Endothelial cell (in vitro differentiated cells): ENCODE measurements around the gene LSM3. TPM values are rescaled to one million over a fixed set of nuclear protein-coding genes. Genes with fewer than 3 reads are reported as not detected.

Experiments
- DNase-seq: peaks from one replicate; pipeline ENCODE4 v3.0.0; 2021; ENCODE audit warnings: low spot score
- H3K27ac Mint-ChIP-seq: one replicate; pipeline ENCODE4 v1.8.0; 2021; ENCODE audit warnings: mixed read lengths, inconsistent platforms; ENCODE audit not compliant: unreplicated experiment
- H3K27me3 Mint-ChIP-seq: one replicate; pipeline ENCODE4 v1.8.0; 2021; ENCODE audit warnings: mild to moderate bottlenecking, moderate library complexity, mixed read lengths, inconsistent platforms; ENCODE audit not compliant: unreplicated experiment
- H3K36me3 Mint-ChIP-seq: one replicate; pipeline ENCODE4 v1.8.0; 2021; ENCODE audit warnings: mild to moderate bottlenecking, low read depth, mixed read lengths, inconsistent platforms; ENCODE audit not compliant: unreplicated experiment
- H3K4me1 Mint-ChIP-seq: one replicate; pipeline ENCODE4 v1.8.0; 2021; ENCODE audit warnings: mild to moderate bottlenecking, mixed read lengths, inconsistent platforms; ENCODE audit not compliant: unreplicated experiment
- H3K4me3 Mint-ChIP-seq: one replicate; pipeline ENCODE4 v1.8.0; 2021; ENCODE audit warnings: mild to moderate bottlenecking, mixed read lengths, inconsistent platforms; ENCODE audit not compliant: unreplicated experiment
- H3K9me3 Mint-ChIP-seq: one replicate; pipeline ENCODE4 v1.8.0; 2021; ENCODE audit warnings: mixed read lengths, inconsistent platforms; ENCODE audit not compliant: unreplicated experiment
- total RNA-seq: library from RNA; stranded (reverse); fragmentation: NEBNext Ultra II Directional; extraction: Animal tissue kit (Norgen Biotek cat#: 25700); gene quantifications from one replicate; pipeline ENCODE4 v1.2.1, GENCODE V29; 2021; ENCODE audit not compliant: unreplicated experiment
- TF ChIP-seq, protein P1 (sequence below): fragments of 200-600 bp; sonication (generic); IDR thresholded peaks from one replicate; pipeline ENCODE4 v1.5.0; 2021; ENCODE audit warnings: antibody characterized with exemption; ENCODE audit not compliant: unreplicated experiment

The LSM3 gene
- total RNA-seq, 1 donor from 2014 or later = 14.7 TPM

DNA sequence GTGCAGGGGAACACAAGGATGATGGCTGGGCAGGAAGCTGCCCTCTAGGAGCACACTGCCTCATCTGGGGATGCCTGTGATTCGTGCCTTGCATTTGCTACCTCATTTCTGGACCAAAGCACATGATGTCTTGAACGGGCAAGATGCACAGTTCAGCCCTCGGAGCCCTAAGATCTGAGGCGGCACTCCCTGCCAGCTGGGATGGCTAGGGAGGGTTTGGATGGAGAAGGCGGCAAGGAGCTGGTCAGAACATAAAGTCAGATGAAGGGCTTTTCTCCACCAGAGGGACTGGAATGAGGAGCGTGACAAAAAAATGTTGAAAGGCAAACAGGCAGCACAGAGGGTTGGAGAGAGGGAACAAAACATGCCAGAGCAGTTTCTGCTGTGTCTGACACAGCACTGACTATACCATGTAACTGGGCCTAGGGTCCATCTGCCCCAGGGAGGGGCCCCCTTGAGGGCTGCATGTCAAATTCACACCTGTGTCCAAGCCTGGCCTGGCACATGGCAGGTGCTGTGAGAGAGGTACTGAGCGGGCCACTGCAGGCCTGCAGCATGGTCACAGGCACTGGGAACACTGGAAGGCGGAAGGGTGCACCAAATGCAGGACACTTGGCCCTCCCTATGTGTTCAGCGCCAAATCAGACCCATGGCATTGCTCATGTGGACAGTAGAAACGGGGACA is 32.1 kb upstream of the LSM3 start:
- Mint-ChIP-seq H3K4me1 (peaks cover 10% of the 10 kb centered on the region), H3K27me3 (peaks cover 5% of the 10 kb centered on the region)

DNA sequence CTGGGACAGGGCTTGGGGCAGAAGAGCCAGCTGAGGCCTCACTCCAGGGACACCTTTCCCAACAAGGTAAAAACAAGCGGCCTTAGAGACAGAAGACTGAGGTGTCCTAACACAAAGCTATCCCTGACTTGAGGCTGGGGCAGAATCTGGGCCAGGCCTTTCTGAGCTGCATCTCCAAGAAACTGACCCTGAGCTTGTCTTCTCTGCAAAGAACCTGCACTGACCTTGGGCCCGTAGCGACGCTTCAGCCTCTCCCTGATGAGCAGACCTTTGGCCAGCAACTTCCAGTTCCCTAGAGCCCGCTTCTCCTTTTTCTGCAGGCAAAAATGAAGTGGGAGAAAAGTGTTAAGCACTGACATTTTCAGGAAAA is 31.6 kb upstream of the LSM3 start:
- TF ChIP-seq, protein P1, sequence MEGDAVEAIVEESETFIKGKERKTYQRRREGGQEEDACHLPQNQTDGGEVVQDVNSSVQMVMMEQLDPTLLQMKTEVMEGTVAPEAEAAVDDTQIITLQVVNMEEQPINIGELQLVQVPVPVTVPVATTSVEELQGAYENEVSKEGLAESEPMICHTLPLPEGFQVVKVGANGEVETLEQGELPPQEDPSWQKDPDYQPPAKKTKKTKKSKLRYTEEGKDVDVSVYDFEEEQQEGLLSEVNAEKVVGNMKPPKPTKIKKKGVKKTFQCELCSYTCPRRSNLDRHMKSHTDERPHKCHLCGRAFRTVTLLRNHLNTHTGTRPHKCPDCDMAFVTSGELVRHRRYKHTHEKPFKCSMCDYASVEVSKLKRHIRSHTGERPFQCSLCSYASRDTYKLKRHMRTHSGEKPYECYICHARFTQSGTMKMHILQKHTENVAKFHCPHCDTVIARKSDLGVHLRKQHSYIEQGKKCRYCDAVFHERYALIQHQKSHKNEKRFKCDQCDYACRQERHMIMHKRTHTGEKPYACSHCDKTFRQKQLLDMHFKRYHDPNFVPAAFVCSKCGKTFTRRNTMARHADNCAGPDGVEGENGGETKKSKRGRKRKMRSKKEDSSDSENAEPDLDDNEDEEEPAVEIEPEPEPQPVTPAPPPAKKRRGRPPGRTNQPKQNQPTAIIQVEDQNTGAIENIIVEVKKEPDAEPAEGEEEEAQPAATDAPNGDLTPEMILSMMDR = no peak
- Mint-ChIP-seq H3K4me3 (peak overlapping the region; percentile 58), H3K27ac (peak overlapping the region; percentile 79), H3K9me3 (no peaks in the 10 kb centered on the region), H3K36me3 (peaks cover 39% of the 10 kb centered on the region), H3K27me3 (peaks cover 5% of the 10 kb centered on the region), H3K4me1 (peaks cover 10% of the 10 kb centered on the region)
- DNase-seq = no peak

More for the DNA sequence above, 32.1 kb upstream of the LSM3 start:
- DNase-seq = no peak
- TF ChIP-seq, protein P1 = no peak
- H3K36me3 Mint-ChIP-seq = peaks cover 40% of the 10 kb centered on the region
- H3K27ac Mint-ChIP-seq = peak overlapping the region; percentile 70
- no peak overlapping the region for H3K4me3 Mint-ChIP-seq
- no peaks in the 10 kb centered on the region for H3K9me3 Mint-ChIP-seq

DNA sequence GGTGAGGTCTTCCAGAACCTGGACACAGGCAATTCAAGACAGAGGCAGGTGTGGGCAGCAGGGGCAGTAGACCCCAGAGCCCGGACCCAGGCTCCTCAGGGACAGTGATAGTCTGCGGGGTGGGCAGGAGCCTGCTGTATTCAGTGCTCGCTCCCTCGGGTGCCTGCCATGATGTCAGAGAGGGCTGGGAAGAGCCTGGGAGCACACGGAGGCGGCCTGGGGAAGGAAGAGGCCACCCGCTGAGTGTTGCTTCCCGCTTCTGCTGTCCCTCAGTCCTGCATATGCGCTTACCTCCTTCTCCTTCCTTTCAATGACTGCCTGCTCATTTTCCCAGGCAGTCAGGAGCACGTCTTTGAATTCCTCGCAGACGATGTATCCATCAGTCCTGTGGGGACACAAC is 31.0 kb upstream of the LSM3 start:
- TF ChIP-seq, protein P1 = no peak
- Mint-ChIP-seq H3K9me3 (no peaks in the 10 kb centered on the region), H3K36me3 (peaks cover 38% of the 10 kb centered on the region), H3K4me1 (peaks cover 10% of the 10 kb centered on the region), H3K4me3 (peak overlapping the region; percentile 58), H3K27ac (peak overlapping the region; percentile 79), H3K27me3 (peaks cover 5% of the 10 kb centered on the region)
- DNase-seq = no peak

DNA sequence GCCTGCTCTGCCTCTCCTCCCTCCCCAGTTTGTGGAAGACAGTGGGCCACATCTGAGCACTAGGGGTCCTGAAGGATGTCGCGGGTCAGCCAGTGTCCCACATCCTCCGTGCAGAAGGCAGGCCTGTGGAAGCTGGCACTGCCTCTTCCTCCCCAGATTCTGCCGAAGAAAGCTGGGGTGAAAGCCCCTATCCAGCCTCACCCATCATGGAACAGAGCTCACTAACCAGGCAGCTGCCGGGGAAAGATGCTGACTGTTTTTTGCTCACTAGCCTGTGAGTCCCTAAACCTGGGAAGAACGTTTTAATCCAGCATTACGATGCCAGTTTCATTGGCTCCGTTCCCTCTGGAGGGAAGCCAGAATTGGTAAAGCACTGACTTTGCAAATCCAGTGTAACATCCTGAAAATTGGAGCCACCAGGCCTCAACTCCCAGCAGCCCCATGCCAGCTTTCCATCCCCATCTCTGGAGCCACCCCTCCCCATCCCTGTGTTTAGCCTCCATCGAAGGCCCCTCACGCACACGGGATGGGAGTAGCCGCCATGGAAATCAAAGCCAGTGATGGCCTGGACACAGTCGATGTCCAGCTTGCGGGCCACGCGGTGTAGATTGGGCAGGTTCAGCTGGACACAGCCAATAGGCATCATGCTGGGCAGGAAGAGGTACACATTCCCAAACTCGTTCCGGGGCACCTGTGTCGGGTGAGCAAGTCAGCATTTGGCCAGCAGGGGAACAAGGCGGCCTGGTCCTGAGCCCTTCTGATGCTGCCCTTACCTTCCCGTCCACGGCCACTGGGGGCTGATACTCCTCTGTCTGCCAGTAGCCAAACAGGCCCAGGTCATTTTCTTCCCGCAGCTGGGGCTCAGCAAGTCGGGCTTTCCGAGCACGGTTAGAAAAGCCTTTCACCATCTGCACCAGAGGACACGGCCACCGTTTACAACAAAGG is 30.3 kb upstream of the LSM3 start:
- peaks cover 5% of the 10 kb centered on the region for H3K27me3 Mint-ChIP-seq
- peaks cover 42% of the 10 kb centered on the region for H3K36me3 Mint-ChIP-seq
- DNase-seq = peak; percentile 70
- TF ChIP-seq, protein P1 = peak; percentile 62
- H3K4me3 Mint-ChIP-seq = no peak overlapping the region
- peaks cover 10% of the 10 kb centered on the region for H3K4me1 Mint-ChIP-seq
- no peaks in the 10 kb centered on the region for H3K9me3 Mint-ChIP-seq
- no peak overlapping the region for H3K27ac Mint-ChIP-seq

DNA sequence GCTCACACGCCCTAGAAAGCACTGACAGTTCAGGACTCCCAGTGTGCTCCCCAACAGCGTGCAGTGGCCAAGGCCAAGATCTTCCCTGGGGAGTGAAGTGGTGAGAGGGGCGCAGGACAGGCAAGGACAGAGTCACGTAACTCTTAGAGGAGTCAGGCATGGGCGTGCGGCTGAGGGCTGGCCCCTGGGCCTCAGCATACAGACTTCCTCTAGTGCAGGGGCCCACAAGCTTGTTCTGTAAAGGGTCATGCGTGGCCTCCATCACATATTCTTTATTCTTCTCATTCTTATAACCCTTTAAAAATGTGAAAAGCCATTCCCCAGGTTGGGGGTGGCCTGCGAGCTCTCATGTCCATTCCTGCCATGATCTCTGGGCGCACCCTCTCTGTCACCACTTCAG is 28.5 kb upstream of the LSM3 start:
- no peak for DNase-seq
- no peaks in the 10 kb centered on the region for H3K9me3 Mint-ChIP-seq
- H3K27ac Mint-ChIP-seq = no peak overlapping the region
- peaks cover 44% of the 10 kb centered on the region for H3K36me3 Mint-ChIP-seq
- TF ChIP-seq, protein P1 = no peak
- H3K4me3 Mint-ChIP-seq = peak overlapping the region; percentile 19
- peaks cover 2% of the 10 kb centered on the region for H3K4me1 Mint-ChIP-seq
- peaks cover 5% of the 10 kb centered on the region for H3K27me3 Mint-ChIP-seq
